ENCODE results near the gene CISTR.

CISTR gene

DNA sequence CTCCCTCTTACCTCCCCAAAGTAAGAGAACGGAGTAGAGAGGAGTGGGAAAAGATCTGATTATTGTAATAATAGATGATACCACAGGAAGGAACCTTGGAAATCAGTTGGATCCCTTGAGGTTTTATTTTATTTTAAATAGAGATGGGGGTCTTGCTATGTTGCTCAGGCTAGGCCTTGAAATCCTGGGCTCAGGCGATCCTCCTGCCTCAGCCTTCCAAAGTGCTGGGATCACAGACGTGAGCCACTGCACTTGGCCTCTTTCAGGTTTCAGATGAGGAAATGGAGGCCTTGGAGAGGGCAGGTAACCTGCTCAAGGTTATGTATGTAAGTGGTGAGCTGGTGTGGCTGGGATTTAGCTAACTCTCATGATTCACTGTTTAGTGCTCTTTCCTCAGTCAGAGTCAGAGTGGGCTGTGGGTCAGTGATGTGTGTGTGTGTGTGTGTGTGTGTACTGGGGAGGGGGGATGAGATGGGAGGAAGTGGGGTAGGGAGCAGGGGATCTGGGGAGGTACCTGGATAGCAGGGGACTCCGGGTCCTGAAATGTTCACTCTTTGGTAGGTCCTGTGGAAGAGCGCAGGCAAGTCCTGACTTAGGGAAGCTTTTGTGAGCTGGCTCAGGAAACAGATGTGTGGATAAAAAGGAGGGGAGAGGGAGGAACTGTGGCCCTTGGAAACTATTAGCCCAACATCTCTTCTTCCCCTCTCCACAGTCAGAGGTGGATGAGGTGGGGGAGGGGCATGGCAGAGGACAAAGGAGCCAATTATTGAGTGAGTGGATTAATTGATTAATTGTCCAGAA lies 4.7 kb upstream of the CISTR start:
- Histone ChIP-seq H3K27me3 (ENCODE audit: control insufficient read depth in 3 of 3, insufficient read depth in 3 of 3, low read depth in 1 of 3, low read length in 3 of 3) (peaks cover 0 to 86% (median 19%) of the 10 kb centered on the region in 3 experiments), H3K14ac (ENCODE audit: low read length) (no peak overlapping the region), H3K4me3 (ENCODE audit: low read length in 2 of 2) (peak overlapping the region in 1 of 2 donors; percentile 41)

DNA sequence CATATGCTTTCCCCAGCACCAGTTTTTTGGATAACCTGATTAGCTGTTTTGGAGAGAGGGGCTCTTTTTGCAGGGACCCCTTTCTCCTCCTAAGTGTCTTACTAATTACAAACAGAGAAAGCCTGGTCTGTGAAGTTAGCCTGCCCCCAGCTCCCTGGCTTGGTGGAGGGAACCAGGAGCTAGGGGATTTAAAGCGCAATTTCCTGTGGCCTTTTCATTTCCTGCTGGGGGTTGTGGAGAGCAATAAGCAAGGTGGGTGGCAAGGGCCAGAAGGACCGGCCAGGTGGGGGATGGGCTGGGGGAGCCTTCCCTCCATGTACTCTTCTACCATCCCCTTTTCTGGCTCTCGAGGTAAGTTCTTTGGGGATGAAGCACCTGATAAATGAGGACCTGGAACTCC lies 4.1 kb upstream of the CISTR start:
- H3K36me3 ChIP-seq (replicated peaks in 1 of 2; ENCODE audit: control insufficient read depth in 2 of 2, insufficient read depth in 2 of 2, low read length in 2 of 2): no peaks in the 10 kb centered on the region
- no peaks in the 10 kb centered on the region for H3K9me3 ChIP-seq (replicated peaks in 1 of 2; ENCODE audit: control insufficient read depth in 2 of 2, insufficient read depth in 1 of 2, low read depth in 1 of 2, low read length in 2 of 2)
- H2BK120ac ChIP-seq (ENCODE audit: low read depth, low read length): no peak overlapping the region
- no peaks in the 10 kb centered on the region for H3K79me1 ChIP-seq (ENCODE audit: low read depth, low read length)
- no peak overlapping the region for H3K9ac ChIP-seq (ENCODE audit: low read depth, low read length, poor library complexity)
- no peak overlapping the region for H3K4me2 ChIP-seq (ENCODE audit: insufficient read depth, low read length, poor library complexity, severe bottlenecking)
- peak overlapping the region; percentile 14 for H2AFZ ChIP-seq (ENCODE audit: low read length)
- H3K23ac ChIP-seq (ENCODE audit: low read depth, low read length, poor library complexity): no peak overlapping the region
- H3K18ac ChIP-seq (ENCODE audit: low read length): peak overlapping the region; percentile 32
- H2BK5ac ChIP-seq (ENCODE audit: low read length): no peak overlapping the region
- no peak overlapping the region for H2BK12ac ChIP-seq (ENCODE audit: low read length)
- H3K4ac ChIP-seq (ENCODE audit: low read length): no peak overlapping the region
- no peak overlapping the region for H2BK15ac ChIP-seq (ENCODE audit: low read length)
- no peak overlapping the region for H4K8ac ChIP-seq (ENCODE audit: low read depth, low read length)
- H3K4me3 ChIP-seq (ENCODE audit: low read length in 2 of 2): no peak overlapping the region
- H2AK5ac ChIP-seq (ENCODE audit: low read depth, low read length): no peak overlapping the region
- peaks cover 0 to 82% (median 20%) of the 10 kb centered on the region in 3 experiments for H3K27me3 ChIP-seq (ENCODE audit: control insufficient read depth in 3 of 3, insufficient read depth in 3 of 3, low read depth in 1 of 3, low read length in 3 of 3)
- no peak overlapping the region for H3K14ac ChIP-seq (ENCODE audit: low read length)
- no peak overlapping the region for H3K27ac ChIP-seq (replicated peaks; ENCODE audit: low read length)
- WGBS, 2 donors (ENCODE audit: extremely low coverage in 2 of 2, insufficient read length in 2 of 2, insufficient replicate concordance in 1 of 2): no CpG with 5 or more reads among the region's 3 CpGs
- DNase-seq (ENCODE audit: low spot score): no peak
- H4K91ac ChIP-seq (ENCODE audit: low read depth, low read length, poor library complexity): no peak overlapping the region
- H3K4me1 ChIP-seq (ENCODE audit: control insufficient read depth in 2 of 2, insufficient read depth in 1 of 2, low read depth in 1 of 2, low read length in 2 of 2): peaks cover 12 to 28% of the 10 kb centered on the region in 2 donors

More for the DNA sequence above, 4.7 kb upstream of the CISTR start:
- Histone ChIP-seq H3K4me2 (ENCODE audit: insufficient read depth, low read length, poor library complexity, severe bottlenecking) (peak overlapping the region; percentile 60), H3K9ac (ENCODE audit: low read depth, low read length, poor library complexity) (no peak overlapping the region), H3K4ac (ENCODE audit: low read length) (no peak overlapping the region), H2BK12ac (ENCODE audit: low read length) (no peak overlapping the region), H3K9me3 (replicated peaks in 1 of 2; ENCODE audit: control insufficient read depth in 2 of 2, insufficient read depth in 1 of 2, low read depth in 1 of 2, low read length in 2 of 2) (no peaks in the 10 kb centered on the region), H4K91ac (ENCODE audit: low read depth, low read length, poor library complexity) (no peak overlapping the region), H2BK15ac (ENCODE audit: low read length) (no peak overlapping the region), H3K4me1 (ENCODE audit: control insufficient read depth in 2 of 2, insufficient read depth in 1 of 2, low read depth in 1 of 2, low read length in 2 of 2) (peaks cover 10 to 27% of the 10 kb centered on the region in 2 donors), H3K18ac (ENCODE audit: low read length) (peak overlapping the region; percentile 77), H3K23ac (ENCODE audit: low read depth, low read length, poor library complexity) (no peak overlapping the region), H2BK120ac (ENCODE audit: low read depth, low read length) (no peak overlapping the region), H3K27ac (replicated peaks; ENCODE audit: low read length) (peak overlapping the region; percentile 54), H4K8ac (ENCODE audit: low read depth, low read length) (no peak overlapping the region), H2AK5ac (ENCODE audit: low read depth, low read length) (peak overlapping the region; percentile 13), H2BK5ac (ENCODE audit: low read length) (no peak overlapping the region), H2AFZ (ENCODE audit: low read length) (peak overlapping the region; percentile 87), H3K36me3 (replicated peaks in 1 of 2; ENCODE audit: control insufficient read depth in 2 of 2, insufficient read depth in 2 of 2, low read length in 2 of 2) (no peaks in the 10 kb centered on the region), H3K79me1 (ENCODE audit: low read depth, low read length) (no peaks in the 10 kb centered on the region)
- no CpG with 5 or more reads among the region's 5 CpGs for WGBS, 2 donors (ENCODE audit: extremely low coverage in 2 of 2, insufficient read length in 2 of 2, insufficient replicate concordance in 1 of 2)
- no peak for DNase-seq (ENCODE audit: low spot score)

DNA sequence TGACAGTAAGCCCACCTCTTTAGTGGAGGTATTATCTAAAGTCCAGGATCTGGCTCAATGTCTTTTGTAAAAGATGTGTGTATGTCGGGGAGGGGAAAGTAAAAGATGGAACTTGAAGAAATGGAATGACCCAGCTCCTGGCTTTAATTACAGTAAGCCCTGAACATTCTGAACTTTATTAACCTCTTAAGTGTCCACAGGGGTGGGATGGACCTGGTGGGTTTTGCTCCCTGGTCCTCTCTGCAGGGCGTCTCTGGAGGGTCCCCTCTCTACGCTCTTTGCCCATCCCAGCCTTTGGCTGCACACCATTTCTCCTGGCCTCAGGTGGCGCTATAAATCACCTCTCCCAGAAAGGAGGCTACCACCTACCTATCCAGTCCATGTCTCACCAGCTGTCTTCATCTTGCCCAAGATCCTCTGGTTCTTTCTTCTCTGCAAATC lies 3.7 kb upstream of the CISTR start:
- WGBS, 2 donors (ENCODE audit: extremely low coverage in 2 of 2, insufficient read length in 2 of 2, insufficient replicate concordance in 1 of 2): no CpG with 5 or more reads among the region's 4 CpGs
- H3K27ac ChIP-seq (replicated peaks; ENCODE audit: low read length): no peak overlapping the region
- H4K8ac ChIP-seq (ENCODE audit: low read depth, low read length): no peak overlapping the region
- no peak overlapping the region for H2AFZ ChIP-seq (ENCODE audit: low read length)
- no peak overlapping the region for H2BK5ac ChIP-seq (ENCODE audit: low read length)
- H3K18ac ChIP-seq (ENCODE audit: low read length): no peak overlapping the region
- no peak overlapping the region for H2AK5ac ChIP-seq (ENCODE audit: low read depth, low read length)
- no peak overlapping the region for H3K4me2 ChIP-seq (ENCODE audit: insufficient read depth, low read length, poor library complexity, severe bottlenecking)
- no peak overlapping the region for H4K91ac ChIP-seq (ENCODE audit: low read depth, low read length, poor library complexity)
- peaks cover 0 to 82% (median 25%) of the 10 kb centered on the region in 3 experiments for H3K27me3 ChIP-seq (ENCODE audit: control insufficient read depth in 3 of 3, insufficient read depth in 3 of 3, low read depth in 1 of 3, low read length in 3 of 3)
- no peak overlapping the region for H3K4ac ChIP-seq (ENCODE audit: low read length)
- H3K36me3 ChIP-seq (replicated peaks in 1 of 2; ENCODE audit: control insufficient read depth in 2 of 2, insufficient read depth in 2 of 2, low read length in 2 of 2): no peaks in the 10 kb centered on the region
- no peak overlapping the region for H2BK12ac ChIP-seq (ENCODE audit: low read length)
- no peak overlapping the region for H2BK120ac ChIP-seq (ENCODE audit: low read depth, low read length)
- no peak overlapping the region for H3K9ac ChIP-seq (ENCODE audit: low read depth, low read length, poor library complexity)
- no peak overlapping the region for H3K4me3 ChIP-seq (ENCODE audit: low read length in 2 of 2)
- no peaks in the 10 kb centered on the region for H3K9me3 ChIP-seq (replicated peaks in 1 of 2; ENCODE audit: control insufficient read depth in 2 of 2, insufficient read depth in 1 of 2, low read depth in 1 of 2, low read length in 2 of 2)
- no peak for DNase-seq (ENCODE audit: low spot score)
- no peak overlapping the region for H3K23ac ChIP-seq (ENCODE audit: low read depth, low read length, poor library complexity)
- H3K79me1 ChIP-seq (ENCODE audit: low read depth, low read length): no peaks in the 10 kb centered on the region
- peaks cover 16 to 32% of the 10 kb centered on the region in 2 donors for H3K4me1 ChIP-seq (ENCODE audit: control insufficient read depth in 2 of 2, insufficient read depth in 1 of 2, low read depth in 1 of 2, low read length in 2 of 2)
- no peak overlapping the region for H3K14ac ChIP-seq (ENCODE audit: low read length)
- no peak overlapping the region for H2BK15ac ChIP-seq (ENCODE audit: low read length)

DNA sequence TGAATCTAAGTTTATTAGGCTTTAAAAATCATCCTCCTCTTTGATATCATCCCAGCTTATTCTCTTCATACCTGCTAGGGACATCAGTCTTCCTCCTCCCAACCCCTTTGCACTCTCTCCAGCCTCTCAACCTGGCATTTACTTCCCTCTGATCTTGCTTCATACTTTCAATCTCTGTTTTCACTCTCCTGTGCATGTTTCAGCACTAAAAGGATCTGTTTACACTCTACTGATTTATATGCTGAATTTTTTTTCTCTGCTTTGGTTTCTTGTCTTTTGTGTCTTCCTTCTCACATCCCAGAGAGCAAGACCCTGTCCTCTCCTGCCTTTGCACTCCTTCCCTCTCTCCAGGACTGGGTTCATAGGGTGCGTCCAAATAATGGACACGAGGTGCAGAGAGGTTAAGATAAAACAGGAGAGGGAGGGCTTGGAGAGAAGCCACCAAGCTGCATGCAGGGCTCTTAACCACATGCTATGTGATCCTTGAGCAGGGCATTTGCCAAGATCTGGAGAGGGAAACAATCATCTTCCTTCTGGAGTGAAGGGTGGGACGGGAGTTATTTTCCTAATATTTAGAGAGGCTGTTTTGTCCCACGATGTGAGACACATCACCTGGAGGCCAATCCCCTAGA lies 3.0 kb upstream of the CISTR start:
- H4K8ac ChIP-seq (ENCODE audit: low read depth, low read length): no peak overlapping the region
- H3K9me3 ChIP-seq (replicated peaks in 1 of 2; ENCODE audit: control insufficient read depth in 2 of 2, insufficient read depth in 1 of 2, low read depth in 1 of 2, low read length in 2 of 2): no peaks in the 10 kb centered on the region
- no peak overlapping the region for H3K23ac ChIP-seq (ENCODE audit: low read depth, low read length, poor library complexity)
- H3K9ac ChIP-seq (ENCODE audit: low read depth, low read length, poor library complexity): no peak overlapping the region
- no peak overlapping the region for H3K4ac ChIP-seq (ENCODE audit: low read length)
- H3K27me3 ChIP-seq (ENCODE audit: control insufficient read depth in 3 of 3, insufficient read depth in 3 of 3, low read depth in 1 of 3, low read length in 3 of 3): peaks cover 0 to 85% (median 32%) of the 10 kb centered on the region in 3 experiments
- H3K79me1 ChIP-seq (ENCODE audit: low read depth, low read length): no peaks in the 10 kb centered on the region
- no peak overlapping the region for H3K4me2 ChIP-seq (ENCODE audit: insufficient read depth, low read length, poor library complexity, severe bottlenecking)
- DNase-seq (ENCODE audit: low spot score): no peak
- H2BK120ac ChIP-seq (ENCODE audit: low read depth, low read length): no peak overlapping the region
- peaks cover 16 to 38% of the 10 kb centered on the region in 2 donors for H3K4me1 ChIP-seq (ENCODE audit: control insufficient read depth in 2 of 2, insufficient read depth in 1 of 2, low read depth in 1 of 2, low read length in 2 of 2)
- no peak overlapping the region for H3K18ac ChIP-seq (ENCODE audit: low read length)
- no peak overlapping the region for H4K91ac ChIP-seq (ENCODE audit: low read depth, low read length, poor library complexity)
- no peak overlapping the region for H2BK15ac ChIP-seq (ENCODE audit: low read length)
- H2BK5ac ChIP-seq (ENCODE audit: low read length): no peak overlapping the region
- no peak overlapping the region for H3K27ac ChIP-seq (replicated peaks; ENCODE audit: low read length)
- H2BK12ac ChIP-seq (ENCODE audit: low read length): no peak overlapping the region
- no peak overlapping the region for H2AFZ ChIP-seq (ENCODE audit: low read length)
- no peak overlapping the region for H3K14ac ChIP-seq (ENCODE audit: low read length)
- no peaks in the 10 kb centered on the region for H3K36me3 ChIP-seq (replicated peaks in 1 of 2; ENCODE audit: control insufficient read depth in 2 of 2, insufficient read depth in 2 of 2, low read length in 2 of 2)
- no peak overlapping the region for H3K4me3 ChIP-seq (ENCODE audit: low read length in 2 of 2)
- WGBS, 2 donors (ENCODE audit: extremely low coverage in 2 of 2, insufficient read length in 2 of 2, insufficient replicate concordance in 1 of 2): no CpG with 5 or more reads among the region's 4 CpGs
- no peak overlapping the region for H2AK5ac ChIP-seq (ENCODE audit: low read depth, low read length)

Data from neuronal stem cell (in vitro differentiated cells).